Upper lobe of left lung (tissue), 6 donors: ENCODE measurements around the gene MAP7D3. TPM values are rescaled to one million over a fixed set of nuclear protein-coding genes. Genes with fewer than 3 reads are reported as not detected.
"Not testable (repeated sequence)": the region's sequence is repeated elsewhere in the genome, so short reads cannot be mapped to it uniquely, and the experiment has no call there.

Experiments used
- ATAC-seq, 2 donors: fragments of 200-7000 bp; cut with Tn5 transposase; one replicate each; pipeline ENCODE4 v1.9.1; 2022; ENCODE audit warnings: mild to moderate bottlenecking in 2 of 2, moderate library complexity in 2 of 2; ENCODE audit not compliant: low FRiP score in 2 of 2
- DNase-seq, 2 donors: peaks; one replicate each; pipeline ENCODE4 v3.0.0-alpha.2; 2019 to 2020
- H3K27ac ChIP-seq, 4 donors: fragments of 200-600 bp; sonication (generic); one replicate each; pipeline ENCODE4 v1.5.1; 2016 to 2019
- H3K27me3 ChIP-seq, 4 donors: fragments of 200-600 bp; sonication (generic); one replicate each; pipeline ENCODE4 v1.5.1; 2017 to 2019
- H3K36me3 ChIP-seq, 4 donors: fragments of 200-600 bp; sonication (generic); one replicate each; pipeline ENCODE4 v1.5.1; 2016 to 2019
- H3K4me1 ChIP-seq, 4 donors: fragments of 200-600 bp; sonication (generic); one replicate each; pipeline ENCODE4 v1.5.1; 2018 to 2019
- H3K4me3 ChIP-seq, 4 donors: fragments of 200-600 bp; sonication (generic); one replicate each; pipeline ENCODE4 v1.5.1; 2017 to 2019; ENCODE audit warnings: mild to moderate bottlenecking in 2 of 4, moderate library complexity in 1 of 4
- H3K9me3 ChIP-seq, 4 donors: fragments of 200-600 bp; sonication (generic); one replicate each; pipeline ENCODE4 v1.5.1; 2018 to 2019
- EP300 ChIP-seq, 4 donors: sonication (generic); formaldehyde crosslinking; IDR thresholded peaks; one replicate each; pipeline ENCODE4 v1.5.1; 2017; ENCODE audit warnings: antibody characterized with exemption in 4 of 4, control low read depth in 2 of 4
- POLR2A ChIP-seq, 4 donors: fragments of 450-650 bp; IDR thresholded peaks; one replicate each; pipeline ENCODE4 v1.5.1; 2016 to 2017; ENCODE audit warnings: antibody characterized with exemption in 4 of 4, mild to moderate bottlenecking in 2 of 4
- POLR2AphosphoS5 ChIP-seq, 2 donors: sonication (generic); formaldehyde crosslinking; IDR thresholded peaks; one replicate each; pipeline ENCODE4 v1.5.1; 2017; ENCODE audit warnings: antibody characterized with exemption in 2 of 2
- WGBS, 2 donors: methylation state at CpG; one replicate each; pipeline ENCODE4 v1.1.5; 2017 to 2018; 5-methylcytosine and 5-hydroxymethylcytosine counted together
- total RNA-seq, 6 donors: library from RNA; depleted of rRNA in 4 of 6; stranded (reverse); fragments of >200 nt in 4 of 6; gene quantifications; one replicate each; pipeline versions ENCODE4 v1.1.0 to v1.2.1, GENCODE V29; 2016 to 2021
- TF ChIP-seq, protein P1 (sequence below), 6 experiments: fragments of 450-650 bp in 4 of 6; fragments of 200-600 bp in 2 of 6; sonication (generic) in 2 of 6; IDR thresholded peaks; one replicate each; pipeline ENCODE4 v1.5.1; 2016 to 2019; ENCODE audit warnings: antibody characterized with exemption in 6 of 6
- donor health status: DM: no; HTN: no; CAD: no; lungs with moderate emphysema.
- donor health status: DM: no; HTN: yes; CAD: no; lungs with severe emphysema.

MAP7D3 gene
- total RNA-seq, 6 donors from 2014 or later = 4.8 to 19.9 (median 9.3) TPM

DNA sequence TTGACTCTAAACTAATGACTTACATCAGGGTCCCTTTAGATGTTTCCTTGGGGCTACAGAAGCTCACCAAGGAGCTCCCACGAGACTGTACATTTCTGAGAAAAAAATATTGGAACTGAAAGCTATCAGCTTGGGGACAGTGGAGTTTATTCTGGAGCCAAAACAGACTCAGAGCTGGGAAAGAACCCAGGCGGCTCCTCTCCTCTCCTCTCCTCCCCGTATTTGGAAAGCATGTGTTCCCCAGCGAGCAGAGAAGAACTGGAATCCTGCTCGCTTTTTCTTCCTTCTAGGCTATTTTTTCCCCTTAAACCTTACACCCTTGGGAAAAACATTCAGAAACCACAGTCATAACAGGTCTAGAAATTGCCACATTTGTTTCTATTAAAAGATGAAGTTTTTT, 4.3 kb upstream of the MAP7D3 start:
- Histone ChIP-seq H3K27ac (no peak overlapping the region), H3K27me3 (no peaks in the 10 kb centered on the region), H3K36me3 (no peaks in the 10 kb centered on the region), H3K9me3 (no peaks in the 10 kb centered on the region), H3K4me3 (no peak overlapping the region), H3K4me1 (peaks cover 0 to 6% (median 0%) of the 10 kb centered on the region in 4 donors)
- TF ChIP-seq, protein P1, sequence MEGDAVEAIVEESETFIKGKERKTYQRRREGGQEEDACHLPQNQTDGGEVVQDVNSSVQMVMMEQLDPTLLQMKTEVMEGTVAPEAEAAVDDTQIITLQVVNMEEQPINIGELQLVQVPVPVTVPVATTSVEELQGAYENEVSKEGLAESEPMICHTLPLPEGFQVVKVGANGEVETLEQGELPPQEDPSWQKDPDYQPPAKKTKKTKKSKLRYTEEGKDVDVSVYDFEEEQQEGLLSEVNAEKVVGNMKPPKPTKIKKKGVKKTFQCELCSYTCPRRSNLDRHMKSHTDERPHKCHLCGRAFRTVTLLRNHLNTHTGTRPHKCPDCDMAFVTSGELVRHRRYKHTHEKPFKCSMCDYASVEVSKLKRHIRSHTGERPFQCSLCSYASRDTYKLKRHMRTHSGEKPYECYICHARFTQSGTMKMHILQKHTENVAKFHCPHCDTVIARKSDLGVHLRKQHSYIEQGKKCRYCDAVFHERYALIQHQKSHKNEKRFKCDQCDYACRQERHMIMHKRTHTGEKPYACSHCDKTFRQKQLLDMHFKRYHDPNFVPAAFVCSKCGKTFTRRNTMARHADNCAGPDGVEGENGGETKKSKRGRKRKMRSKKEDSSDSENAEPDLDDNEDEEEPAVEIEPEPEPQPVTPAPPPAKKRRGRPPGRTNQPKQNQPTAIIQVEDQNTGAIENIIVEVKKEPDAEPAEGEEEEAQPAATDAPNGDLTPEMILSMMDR (IDR thresholded peaks at IDR 0.05) = no peak
- TF ChIP-seq EP300 (IDR thresholded peaks at IDR 0.05) (no peak), POLR2A (IDR thresholded peaks at IDR 0.05) (no peak), POLR2AphosphoS5 (IDR thresholded peaks at IDR 0.05) (no peak)
- DNase-seq (no peak), ATAC-seq (no peak)
- 64 to 76% methylated on average over 4 to 5 of the region's 5 CpGs for WGBS, 2 donors

DNA sequence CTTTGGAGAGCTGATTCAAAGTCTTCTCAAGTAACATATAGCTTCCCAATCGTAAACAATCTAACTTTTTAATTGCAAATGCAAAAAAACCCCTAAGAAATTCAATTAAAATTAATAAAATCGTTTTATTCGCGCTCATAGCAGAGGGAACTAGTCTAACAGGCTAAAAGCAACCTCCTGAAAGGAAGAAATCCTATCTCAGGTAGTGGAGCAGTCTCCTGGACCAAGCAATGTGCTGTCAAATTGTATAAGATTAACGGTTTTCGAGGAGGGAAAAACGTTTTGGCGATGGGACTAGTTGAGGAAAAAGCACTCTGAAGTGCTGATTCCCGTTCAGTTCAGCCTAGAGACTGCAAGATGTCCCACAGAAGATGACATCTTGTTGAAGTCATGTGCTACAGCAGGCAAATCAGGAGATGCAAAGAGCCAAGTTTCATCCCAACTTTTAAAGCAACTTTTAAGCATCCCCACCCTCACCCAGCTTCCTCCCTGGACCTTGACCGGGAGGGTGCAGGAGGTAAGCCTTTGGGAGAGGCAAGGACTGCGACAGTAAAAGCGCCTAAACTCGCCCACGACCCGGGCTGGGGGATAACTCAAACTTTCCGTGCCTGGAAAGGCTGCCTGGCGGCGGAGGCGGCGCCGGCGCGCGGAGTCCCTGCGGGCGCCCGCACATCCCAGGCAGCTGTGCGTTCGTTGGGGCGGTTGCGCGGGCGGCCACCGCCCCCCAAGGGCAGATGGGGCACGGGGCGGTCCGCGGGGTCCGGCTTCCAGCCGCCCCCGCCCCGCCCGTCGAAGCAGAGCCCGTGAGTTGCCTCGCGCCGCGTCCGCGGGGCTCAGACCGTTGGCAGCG, 784 bp downstream of the MAP7D3 start:
- peak in 1 of 2 donors; percentile 77 for ATAC-seq
- H3K27me3 ChIP-seq = no peaks in the 10 kb centered on the region
- TF ChIP-seq POLR2AphosphoS5 (IDR thresholded peaks at IDR 0.05) (no peak), EP300 (IDR thresholded peaks at IDR 0.05) (no peak), POLR2A (IDR thresholded peaks at IDR 0.05) (no peak)
- TF ChIP-seq, protein P1 (IDR thresholded peaks at IDR 0.05) = no peak

DNA sequence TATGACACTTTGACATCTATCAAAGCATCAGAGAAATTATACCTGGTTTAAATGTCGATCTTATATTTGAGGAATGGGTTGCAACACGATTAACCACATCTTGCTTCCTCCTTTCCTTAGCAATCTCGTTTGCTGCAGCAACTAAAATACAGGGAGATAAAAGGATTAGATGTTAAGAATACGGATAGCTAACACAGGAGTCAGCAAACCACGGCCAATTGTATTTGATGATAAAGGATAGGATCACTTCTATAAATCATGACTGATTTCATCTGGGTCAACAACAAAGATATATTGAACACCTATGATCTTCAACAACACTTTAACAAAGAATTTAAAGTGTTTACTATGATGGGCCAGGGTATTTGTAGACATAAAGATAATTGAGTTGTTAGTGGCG, 5.0 kb downstream of the MAP7D3 start:
- H3K4me1 ChIP-seq = peaks cover 0 to 4% (median 0%) of the 10 kb centered on the region in 4 donors
- DNase-seq (no peak), ATAC-seq (no peak)
- WGBS, 2 donors = 63 to 80% methylated on average over 6 of the region's 6 CpGs
- no peaks in the 10 kb centered on the region for H3K9me3 ChIP-seq
- no peaks in the 10 kb centered on the region for H3K27me3 ChIP-seq
- no peak overlapping the region for H3K4me3 ChIP-seq
- H3K36me3 ChIP-seq = peaks cover 0 to 9% (median 2%) of the 10 kb centered on the region in 4 donors
- TF ChIP-seq EP300 (IDR thresholded peaks at IDR 0.05) = no peak
- no peak overlapping the region for H3K27ac ChIP-seq

More for the DNA sequence above, 784 bp downstream of the MAP7D3 start:
- WGBS, 2 donors = 25 to 39% methylated on average over 9 to 24 of the region's 53 CpGs
- peak in 1 of 2 donors; percentile 82 for DNase-seq
- Histone ChIP-seq H3K36me3 (no peaks in the 10 kb centered on the region), H3K4me3 (peak overlapping the region; percentile 60 to 84 (median 66)), H3K27ac (peak overlapping the region; percentile 65 to 81 (median 73)), H3K4me1 (peaks cover 0 to 4% (median 0%) of the 10 kb centered on the region in 4 donors), H3K9me3 (no peaks in the 10 kb centered on the region)

DNA sequence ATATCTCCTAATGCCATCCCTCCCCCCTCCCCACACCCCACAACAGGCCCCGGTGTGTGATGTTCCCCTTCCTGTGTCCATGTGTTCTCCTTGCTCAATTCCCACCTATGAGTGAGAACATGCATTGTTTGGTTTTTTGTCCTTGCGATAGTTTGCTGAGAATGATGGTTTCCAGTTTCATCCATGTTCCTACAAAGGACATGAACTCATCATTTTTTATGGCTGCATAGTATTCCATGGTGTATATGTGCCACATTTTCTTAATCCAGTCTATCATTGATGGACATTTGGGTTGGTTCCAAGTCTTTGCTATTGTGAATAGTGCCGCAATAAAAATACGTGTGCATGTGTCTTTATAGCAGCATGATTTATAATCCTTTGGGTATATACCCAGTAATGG, 13.4 kb downstream of the MAP7D3 start:
- H3K36me3 ChIP-seq, ATAC-seq, H3K27me3 ChIP-seq, DNase-seq, H3K27ac ChIP-seq, H3K4me3 ChIP-seq, H3K9me3 ChIP-seq, H3K4me1 ChIP-seq: not testable (repeated sequence)
- 98 to 100% methylated on average over 4 of the region's 4 CpGs for WGBS, 2 donors

DNA sequence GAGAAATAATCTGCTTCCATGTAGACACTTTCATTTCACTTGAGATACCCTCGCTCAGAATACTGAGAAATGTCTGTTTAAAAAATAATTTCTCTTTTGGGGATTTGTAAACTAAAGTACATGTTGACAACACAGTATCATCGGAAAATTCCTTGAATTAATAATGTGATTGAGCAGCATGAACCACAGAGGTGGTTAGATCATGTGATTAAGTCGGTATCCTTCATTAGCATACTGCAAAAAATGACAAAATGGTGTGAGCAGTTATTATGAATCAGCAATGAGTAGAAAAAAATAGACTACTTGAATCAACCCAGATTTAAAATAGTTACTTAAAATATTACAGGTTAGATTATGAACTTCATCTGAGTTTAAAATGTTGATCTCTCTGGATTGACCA, 14.1 kb downstream of the MAP7D3 start:
- TF ChIP-seq, protein P1 (IDR thresholded peaks at IDR 0.05) = no peak
- TF ChIP-seq EP300 (IDR thresholded peaks at IDR 0.05) = no peak
- H3K36me3 ChIP-seq = peaks cover 0 to 7% (median 0%) of the 10 kb centered on the region in 4 donors
- no peak overlapping the region for H3K27ac ChIP-seq
- ATAC-seq = no peak
- no peaks in the 10 kb centered on the region for H3K27me3 ChIP-seq
- H3K4me3 ChIP-seq = no peak overlapping the region
- DNase-seq = no peak
- H3K9me3 ChIP-seq = no peaks in the 10 kb centered on the region
- H3K4me1 ChIP-seq = no peaks in the 10 kb centered on the region
- 68 to 88% methylated on average over 3 of the region's 3 CpGs for WGBS, 2 donors

DNA sequence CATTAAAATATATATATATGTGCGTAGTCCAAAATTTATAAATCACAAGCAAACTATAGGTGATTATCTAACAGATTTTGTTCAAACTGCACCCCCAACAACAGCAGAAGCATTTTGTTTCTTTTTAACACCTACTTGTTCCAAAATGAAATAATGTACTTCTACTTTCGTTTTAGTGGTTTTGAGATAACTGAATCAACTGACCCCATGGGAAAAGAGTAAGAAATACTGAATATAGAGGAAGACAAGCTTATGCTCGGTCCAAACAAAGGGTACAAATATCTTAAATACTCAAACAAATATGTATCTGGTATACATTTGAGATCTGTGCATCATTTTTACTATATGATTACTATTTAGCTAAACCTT, 22.4 kb downstream of the MAP7D3 start:
- H3K27ac ChIP-seq = no peak overlapping the region
- no peak for DNase-seq
- H3K4me3 ChIP-seq = no peak overlapping the region
- no peak for ATAC-seq
- no peak for TF ChIP-seq POLR2AphosphoS5 (IDR thresholded peaks at IDR 0.05)
- TF ChIP-seq EP300 (IDR thresholded peaks at IDR 0.05) = no peak
- TF ChIP-seq POLR2A (IDR thresholded peaks at IDR 0.05) = no peak
- TF ChIP-seq, protein P1 (IDR thresholded peaks at IDR 0.05) = no peak
- H3K36me3 ChIP-seq = peaks cover 0 to 28% (median 3%) of the 10 kb centered on the region in 4 donors
- no peaks in the 10 kb centered on the region for H3K9me3 ChIP-seq
- no peaks in the 10 kb centered on the region for H3K27me3 ChIP-seq
- 59 to 79% methylated on average over 3 of the region's 3 CpGs for WGBS, 2 donors
- no peaks in the 10 kb centered on the region for H3K4me1 ChIP-seq
